C4-2B (cell line): ENCODE measurements around the gene SLC2A10.

Experiments
- ZFX ChIP-seq: fragments of 450-650 bp; IDR thresholded peaks from 2 replicates; pipeline ENCODE4 v1.6.1; 2017
- TF ChIP-seq, protein P1 (sequence below): fragments of 450-650 bp; conservative IDR thresholded peaks from 2 replicates; pipeline ENCODE4 v1.5.1; 2017; ENCODE audit warnings: mild to moderate bottlenecking

DNA sequence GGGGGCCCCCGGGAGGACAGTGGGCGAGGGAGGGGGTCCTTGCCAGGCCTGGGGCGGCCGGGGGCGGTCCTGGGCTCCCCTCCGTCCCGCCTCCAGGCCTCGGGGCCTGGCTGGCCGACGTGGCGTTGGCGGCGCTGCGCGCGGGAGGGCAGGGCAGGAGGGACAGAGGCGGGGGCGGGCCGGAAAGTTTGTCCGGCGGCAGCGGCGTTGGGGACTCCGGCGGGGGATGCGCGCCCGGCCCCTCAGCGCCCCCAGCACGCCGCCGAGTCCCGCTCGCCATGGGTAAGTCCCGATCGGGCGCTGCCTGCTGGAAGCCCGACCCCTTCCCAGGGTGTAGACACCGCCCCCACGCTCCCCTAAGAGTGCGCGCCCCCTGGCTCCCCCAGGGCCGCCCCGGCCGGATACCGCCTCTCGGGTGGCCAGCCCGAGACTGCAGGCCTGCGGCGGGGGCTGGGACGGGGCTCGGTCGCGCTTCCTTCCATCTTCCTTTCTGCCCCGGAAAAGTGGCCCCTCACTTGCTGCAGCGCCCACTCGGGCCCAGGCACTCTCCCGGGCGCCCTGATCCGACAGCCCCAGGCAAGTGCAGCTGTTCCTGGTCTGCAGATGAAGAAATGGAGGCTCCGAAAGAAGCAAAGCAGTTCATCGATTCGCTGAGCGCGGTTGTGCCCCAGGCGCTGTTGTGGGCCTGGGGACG is at the start of gene SLC2A10:
- TF ChIP-seq, protein P1, sequence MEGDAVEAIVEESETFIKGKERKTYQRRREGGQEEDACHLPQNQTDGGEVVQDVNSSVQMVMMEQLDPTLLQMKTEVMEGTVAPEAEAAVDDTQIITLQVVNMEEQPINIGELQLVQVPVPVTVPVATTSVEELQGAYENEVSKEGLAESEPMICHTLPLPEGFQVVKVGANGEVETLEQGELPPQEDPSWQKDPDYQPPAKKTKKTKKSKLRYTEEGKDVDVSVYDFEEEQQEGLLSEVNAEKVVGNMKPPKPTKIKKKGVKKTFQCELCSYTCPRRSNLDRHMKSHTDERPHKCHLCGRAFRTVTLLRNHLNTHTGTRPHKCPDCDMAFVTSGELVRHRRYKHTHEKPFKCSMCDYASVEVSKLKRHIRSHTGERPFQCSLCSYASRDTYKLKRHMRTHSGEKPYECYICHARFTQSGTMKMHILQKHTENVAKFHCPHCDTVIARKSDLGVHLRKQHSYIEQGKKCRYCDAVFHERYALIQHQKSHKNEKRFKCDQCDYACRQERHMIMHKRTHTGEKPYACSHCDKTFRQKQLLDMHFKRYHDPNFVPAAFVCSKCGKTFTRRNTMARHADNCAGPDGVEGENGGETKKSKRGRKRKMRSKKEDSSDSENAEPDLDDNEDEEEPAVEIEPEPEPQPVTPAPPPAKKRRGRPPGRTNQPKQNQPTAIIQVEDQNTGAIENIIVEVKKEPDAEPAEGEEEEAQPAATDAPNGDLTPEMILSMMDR, result no peak
- TF ChIP-seq ZFX, result no peak
